Measurements from ENCODE around the gene S100A1.
"Not testable (repeated sequence)": the region's sequence is repeated elsewhere in the genome, so short reads cannot be mapped to it uniquely, and the experiment has no call there.

The S100A1 gene

DNA sequence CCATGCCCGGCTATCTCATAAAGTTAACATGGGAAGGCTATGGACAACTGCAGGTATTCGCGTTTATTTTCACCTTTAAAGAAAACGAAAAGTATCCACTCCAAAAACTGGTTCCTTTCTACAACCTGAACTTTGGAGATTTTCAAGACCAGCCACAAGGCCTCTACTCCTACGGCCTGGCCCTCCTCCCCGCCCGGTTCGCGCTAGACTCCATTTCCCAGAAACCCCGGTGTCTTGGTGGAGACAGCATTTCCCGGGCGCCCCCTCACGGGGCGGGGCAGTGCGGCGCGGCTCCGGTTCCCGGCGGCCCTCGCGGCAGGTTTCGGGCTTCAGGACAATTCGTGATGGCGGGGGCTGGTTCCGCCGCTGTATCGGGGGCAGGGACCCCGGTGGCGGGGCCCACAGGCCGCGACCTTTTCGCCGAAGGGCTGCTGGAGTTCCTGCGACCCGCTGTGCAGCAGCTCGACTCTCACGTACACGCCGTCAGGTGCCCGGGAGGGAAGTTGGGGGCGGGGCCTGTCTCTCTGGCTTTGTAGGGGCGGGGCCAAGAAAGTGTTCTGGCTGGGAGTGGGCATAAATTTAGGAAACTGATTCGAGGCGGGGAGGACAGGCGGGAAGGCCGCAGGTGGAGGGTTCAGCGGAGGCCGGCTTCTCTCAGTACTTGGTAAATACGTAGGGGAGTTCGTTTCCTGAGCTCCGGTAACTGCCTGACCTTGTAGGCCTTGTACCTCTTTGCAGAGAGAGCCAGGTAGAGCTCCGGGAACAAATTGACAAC is 30.4 kb downstream of the S100A1 start, which contains the start of gene SNAPIN:
SNAPIN (plus strand) TSS at position 304 of the 775 bp plus-strand sequence; CDS start at position 345, 41 bp downstream.
- FAIRE-seq, result no peak

DNA sequence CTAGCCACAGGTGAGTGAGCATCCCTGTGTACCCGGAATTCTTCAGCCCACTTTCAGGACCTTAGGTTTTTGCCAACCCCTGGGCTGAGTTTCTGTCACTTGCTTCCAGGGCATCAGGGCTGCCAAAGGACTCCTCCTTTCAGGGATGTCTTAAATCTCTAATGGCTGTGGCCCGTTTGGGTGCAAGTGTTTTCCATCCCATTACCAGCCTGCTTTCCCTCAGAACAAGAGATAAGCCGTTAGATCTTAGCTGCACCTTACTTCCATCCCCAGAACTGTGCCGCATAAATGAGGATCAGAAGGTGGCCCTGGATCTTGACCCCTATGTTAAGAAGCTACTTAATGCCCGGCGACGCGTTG is 30.9 kb downstream of the S100A1 start:
- FAIRE-seq, result no peak

DNA sequence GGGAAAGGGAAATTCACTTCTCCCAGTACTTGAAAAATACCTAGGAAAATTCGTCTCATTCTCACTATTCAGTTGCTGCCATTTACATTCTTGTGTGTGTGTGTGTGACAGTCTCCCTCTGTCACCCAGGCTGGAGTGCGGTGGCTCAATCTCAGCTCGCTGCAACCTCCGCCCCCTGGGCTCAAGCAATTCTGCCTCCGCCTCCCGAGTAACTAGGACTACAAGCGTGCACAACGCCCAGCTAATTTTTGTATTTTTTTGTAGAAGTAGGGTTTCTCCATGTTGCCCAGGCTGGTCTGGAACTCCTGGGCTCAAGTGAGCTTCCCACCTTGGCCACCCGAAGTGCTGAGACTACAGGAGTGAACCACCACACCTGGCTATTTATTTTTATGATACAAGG is 31.4 kb downstream of the S100A1 start:
- FAIRE-seq, result no peak

DNA sequence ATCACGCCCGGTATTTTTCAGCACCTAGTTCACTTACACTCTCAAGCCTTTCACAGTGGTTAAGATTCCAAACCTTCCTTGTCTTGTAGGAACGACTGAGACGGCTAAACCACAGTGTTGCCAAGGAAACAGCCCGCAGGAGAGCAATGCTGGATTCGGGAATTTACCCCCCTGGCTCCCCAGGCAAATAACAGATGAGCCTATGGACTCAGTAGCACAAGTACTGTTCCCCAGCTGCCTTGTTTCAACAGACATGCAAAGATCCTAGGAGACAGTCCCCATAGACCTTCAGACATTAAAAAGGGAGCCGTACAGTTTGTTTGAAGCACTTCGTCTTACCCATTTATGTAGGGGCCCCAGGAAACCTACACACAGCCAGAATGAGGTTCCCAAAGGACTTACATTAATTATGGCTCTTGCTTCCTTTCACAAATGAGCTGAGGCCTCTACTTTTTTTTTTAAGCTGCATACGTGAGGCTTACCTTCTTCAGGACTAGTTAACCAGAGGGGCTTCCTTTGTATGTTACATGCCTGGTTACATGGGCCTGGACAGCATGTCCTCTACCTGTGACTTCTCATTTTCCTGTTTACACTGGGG is 33.0 kb downstream of the S100A1 start:
- no peak for FAIRE-seq

- FAIRE-seq, result no peak
Observed at GRCh38 chr1:153662269-153662668, 34.0 kb downstream of the S100A1 start.

- no peak for FAIRE-seq
Observed at GRCh38 chr1:153663211-153663610, 35.0 kb downstream of the S100A1 start.

DNA sequence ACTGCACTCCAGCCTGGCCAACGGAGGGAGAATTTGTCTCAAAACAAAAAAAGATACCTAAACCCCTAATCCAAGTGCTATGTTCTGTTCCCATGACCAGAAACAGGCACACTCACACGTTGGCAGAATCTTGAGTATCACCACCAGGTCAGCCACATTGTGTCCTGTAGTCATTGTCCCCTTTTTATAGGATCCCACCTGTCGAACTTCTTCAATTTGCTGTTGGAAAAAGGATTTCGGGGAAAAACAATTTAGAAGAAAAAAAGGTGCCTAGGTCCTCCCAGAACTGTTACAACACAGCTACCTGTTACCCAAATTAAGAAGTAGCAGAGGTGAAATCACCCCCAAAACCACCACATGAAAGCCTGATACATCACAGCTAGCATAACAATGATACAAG is 39.2 kb downstream of the S100A1 start:
- FAIRE-seq, result no peak

- not testable (repeated sequence) for FAIRE-seq
Observed at GRCh38 chr1:153668672-153669071, 40.4 kb downstream of the S100A1 start.

- no peak for FAIRE-seq
Observed at GRCh38 chr1:153669606-153670005, 41.4 kb downstream of the S100A1 start.

DNA sequence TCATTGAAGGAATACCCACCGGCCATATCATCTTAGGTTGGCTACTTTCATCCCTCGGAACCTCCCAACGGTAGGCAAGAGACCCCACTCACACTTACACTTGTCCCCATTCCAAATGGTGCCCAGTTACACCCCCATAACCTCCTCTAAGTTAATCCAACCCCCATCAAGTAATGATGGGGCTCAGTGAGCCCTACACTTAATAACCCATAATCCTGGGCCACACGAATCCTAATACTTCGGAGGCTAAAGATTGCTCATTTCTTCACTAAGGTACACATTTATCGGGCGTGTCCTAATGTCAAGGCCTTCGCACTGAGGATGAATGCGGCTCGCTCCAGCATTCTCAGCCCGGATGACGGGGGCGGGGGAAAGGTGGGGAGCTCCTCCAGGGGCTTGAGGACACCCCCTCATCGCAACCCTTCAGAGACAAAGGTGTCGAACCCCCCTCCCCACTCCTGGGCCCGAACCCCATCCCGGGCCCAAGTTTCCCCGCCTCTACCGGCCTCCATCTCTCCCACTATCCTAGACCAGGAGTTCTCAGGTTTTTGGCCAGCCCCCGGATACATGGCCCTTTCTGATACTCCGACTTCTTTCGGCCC is 42.1 kb downstream of the S100A1 start:
- no peak for FAIRE-seq

DNA sequence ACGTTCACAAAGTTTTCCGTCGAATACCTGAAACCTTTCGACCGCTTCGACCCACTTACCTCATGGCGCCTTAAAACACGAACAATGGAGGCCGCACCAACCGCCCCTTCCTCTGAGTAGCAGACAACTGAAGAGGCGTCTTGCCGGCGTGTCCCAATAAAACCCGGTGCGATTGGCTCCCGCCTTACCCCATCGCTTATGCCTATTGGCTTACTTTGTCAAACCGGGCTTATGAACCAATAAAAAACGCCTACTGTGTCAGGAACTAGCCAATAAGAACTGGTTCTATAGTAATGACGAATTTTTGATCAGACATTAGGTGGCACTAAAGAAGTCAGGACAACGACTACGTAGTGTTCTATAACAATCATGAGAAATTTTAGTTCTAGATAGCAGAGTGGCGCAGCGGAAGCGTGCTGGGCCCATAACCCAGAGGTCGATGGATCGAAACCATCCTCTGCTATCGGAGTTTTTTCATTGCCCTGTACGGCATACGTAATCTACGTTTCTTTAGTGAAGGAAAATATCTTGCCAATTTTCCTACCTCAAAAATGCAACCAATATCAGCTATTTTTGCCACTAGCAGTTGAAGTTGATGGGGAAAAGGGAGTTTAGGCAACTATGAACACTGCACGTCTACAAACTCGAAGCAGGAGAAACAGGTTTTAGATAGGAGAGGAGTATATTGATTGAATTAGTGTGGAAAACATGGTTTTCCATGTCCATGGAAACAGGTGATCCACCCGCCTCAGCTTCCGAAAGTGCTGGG is 42.8 kb downstream of the S100A1 start, which contains the start of gene ILF2:
ILF2 (minus strand) TSS at position 135 of the 769 bp plus-strand sequence; CDS start at position 64, 71 bp downstream.
- peak; percentile 99 for FAIRE-seq

DNA sequence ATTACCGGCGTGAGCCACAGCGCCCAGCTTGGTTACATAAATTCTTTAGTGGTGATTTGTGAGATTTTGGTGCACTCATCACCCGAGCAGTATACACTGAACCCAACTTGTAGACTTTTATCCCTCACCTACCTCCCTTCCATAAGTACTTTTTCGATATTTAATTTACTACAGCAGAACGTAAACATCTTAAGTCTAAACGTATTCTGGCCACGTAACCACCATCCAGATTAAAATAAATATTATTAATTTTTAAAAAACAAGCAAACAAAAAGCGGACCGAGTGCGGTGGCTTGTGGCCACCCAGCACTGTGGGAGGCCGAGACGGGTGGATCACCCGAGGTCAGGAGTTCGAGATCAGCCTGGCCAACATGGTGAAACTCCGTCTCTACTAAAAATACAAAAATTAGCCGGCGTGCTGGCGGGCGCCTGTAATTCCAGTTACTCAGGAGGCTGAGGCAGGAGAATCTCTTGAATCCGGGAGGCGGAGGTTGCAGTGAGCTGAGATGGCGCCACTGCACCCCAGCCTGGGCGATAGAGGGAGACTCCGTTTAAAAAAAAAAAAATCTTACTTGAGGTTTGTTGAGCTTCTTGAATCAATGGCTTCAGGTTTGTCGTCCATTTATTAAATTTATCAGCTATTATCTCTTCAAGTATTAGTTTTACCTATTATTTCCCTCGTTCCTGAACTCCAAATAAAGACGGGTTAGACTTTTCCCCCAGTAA is 43.6 kb downstream of the S100A1 start:
- FAIRE-seq, result not testable (repeated sequence)

- FAIRE-seq, result no peak
Observed at GRCh38 chr1:153673511-153673910, 45.3 kb downstream of the S100A1 start.

- no peak for FAIRE-seq
Observed at GRCh38 chr1:153677718-153678518, 49.7 kb downstream of the S100A1 start.

DNA sequence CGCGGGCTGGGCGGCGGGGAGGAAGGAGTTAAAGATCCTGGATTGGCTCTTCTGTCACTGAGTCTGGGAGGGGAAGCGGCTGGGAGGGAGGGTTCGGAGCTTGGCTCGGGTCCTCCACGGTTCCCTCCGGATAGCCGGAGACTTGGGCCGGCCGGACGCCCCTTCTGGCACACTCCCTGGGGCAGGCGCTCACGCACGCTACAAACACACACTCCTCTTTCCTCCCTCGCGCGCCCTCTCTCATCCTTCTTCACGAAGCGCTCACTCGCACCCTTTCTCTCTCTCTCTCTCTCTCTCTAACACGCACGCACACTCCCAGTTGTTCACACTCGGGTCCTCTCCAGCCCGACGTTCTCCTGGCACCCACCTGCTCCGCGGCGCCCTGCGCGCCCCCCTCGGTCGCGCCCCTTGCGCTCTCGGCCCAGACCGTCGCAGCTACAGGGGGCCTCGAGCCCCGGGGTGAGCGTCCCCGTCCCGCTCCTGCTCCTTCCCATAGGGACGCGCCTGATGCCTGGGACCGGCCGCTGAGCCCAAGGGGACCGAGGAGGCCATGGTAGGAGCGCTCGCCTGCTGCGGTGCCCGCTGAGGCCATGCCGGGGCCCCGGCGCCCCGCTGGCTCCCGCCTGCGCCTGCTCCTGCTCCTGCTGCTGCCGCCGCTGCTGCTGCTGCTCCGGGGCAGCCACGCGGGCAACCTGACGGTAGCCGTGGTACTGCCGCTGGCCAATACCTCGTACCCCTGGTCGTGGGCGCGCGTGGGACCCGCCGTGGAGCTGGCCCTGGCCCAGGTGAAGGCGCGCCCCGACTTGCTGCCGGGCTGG is 50.5 kb downstream of the S100A1 start, which contains the start of gene NPR1:
NPR1 (plus strand) TSS at position 170 of the 818 bp plus-strand sequence; CDS start at position 591, 421 bp downstream.
- no peak for FAIRE-seq

GRCh38 chr1:153679337-153680119 is 51.3 kb downstream of the S100A1 start:
- FAIRE-seq, result no peak

GRCh38 chr1:153680120-153680403 is 51.8 kb downstream of the S100A1 start:
- no peak for FAIRE-seq
